HL-60/S4 (cell line): ENCODE data around the gene YEATS2.
"Not testable (repeated sequence)": the region's sequence is repeated elsewhere in the genome, so short reads cannot be mapped to it uniquely, and the experiment has no call there.

Experiments used
- in situ Hi-C: fragments of 300-500 bp; cut with MboI; formaldehyde crosslinking; loops from 2 replicates; pipeline ENCODE4 v1.14.3; 2022; ENCODE audit warnings: low sequenced_read_pairs

Gene YEATS2

DNA sequence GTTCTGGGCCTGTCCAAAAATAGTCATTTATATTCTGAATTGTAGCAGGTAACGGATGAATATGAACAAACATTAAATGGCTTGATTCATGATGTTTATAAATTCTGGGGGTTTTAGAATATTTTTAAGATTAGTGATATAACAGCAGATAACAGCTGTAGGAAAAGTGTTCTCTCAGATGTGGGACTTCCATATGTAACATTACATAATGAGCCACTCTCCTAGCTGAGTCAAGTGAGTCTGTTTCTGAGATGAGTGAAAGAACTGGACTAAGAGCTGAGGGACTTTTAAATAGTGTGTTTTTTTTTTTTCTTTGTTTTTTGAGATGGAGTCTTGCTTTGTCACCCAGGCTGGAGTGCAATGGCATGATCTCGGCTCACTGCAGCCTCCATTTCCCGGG lies 13.9 kb downstream of the YEATS2 start:
- in situ Hi-C loops: no loop called here

GRCh38 chr3:183714622-183715021 lies 17.0 kb downstream of the YEATS2 start:
- in situ Hi-C loops: no loop called here

DNA sequence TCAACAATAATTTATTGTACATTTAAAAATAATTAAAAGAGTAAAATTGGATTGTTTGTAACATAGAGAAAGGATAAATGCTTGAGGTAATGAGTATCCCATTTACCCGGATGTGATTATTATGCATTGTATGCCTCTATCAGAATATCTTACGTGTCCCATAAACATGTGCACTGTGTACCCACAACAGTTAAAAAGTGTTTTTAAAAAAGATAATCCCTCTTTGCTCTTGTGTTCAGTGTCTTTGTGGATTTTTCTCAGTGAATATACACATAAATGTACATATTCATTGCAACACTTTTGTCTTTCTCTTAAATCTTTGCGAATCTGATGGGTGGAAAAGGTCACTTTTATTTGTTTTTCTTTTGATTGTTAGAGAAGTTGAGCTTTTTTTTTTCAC lies 20.4 kb downstream of the YEATS2 start:
- in situ Hi-C loops: no loop called here

- in situ Hi-C loops: no loop called here
Measured at GRCh38 chr3:183725387-183725786, 27.8 kb downstream of the YEATS2 start.

DNA sequence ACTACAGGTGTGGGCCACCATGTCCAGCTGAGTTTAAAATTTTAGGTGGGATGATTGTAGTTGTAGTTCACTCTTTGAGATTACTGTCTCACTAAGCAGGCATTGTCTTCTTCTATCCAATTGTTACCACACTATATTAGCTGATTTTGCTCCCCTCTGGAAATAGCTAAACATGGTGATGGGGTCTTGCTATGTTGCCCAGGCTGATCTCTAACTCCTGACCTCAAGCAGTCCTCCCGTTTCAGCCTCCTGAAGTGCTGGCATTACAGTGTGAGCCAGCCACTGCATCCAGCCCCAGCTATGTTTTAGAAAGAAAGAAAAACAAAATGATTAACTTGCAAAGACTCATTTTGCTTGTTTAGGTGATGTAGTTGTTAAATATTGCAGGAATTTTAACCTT lies 30.6 kb downstream of the YEATS2 start:
- in situ Hi-C loops: no loop called here

GRCh38 chr3:183730361-183730760 lies 32.8 kb downstream of the YEATS2 start:
- in situ Hi-C loops: no loop called here

DNA sequence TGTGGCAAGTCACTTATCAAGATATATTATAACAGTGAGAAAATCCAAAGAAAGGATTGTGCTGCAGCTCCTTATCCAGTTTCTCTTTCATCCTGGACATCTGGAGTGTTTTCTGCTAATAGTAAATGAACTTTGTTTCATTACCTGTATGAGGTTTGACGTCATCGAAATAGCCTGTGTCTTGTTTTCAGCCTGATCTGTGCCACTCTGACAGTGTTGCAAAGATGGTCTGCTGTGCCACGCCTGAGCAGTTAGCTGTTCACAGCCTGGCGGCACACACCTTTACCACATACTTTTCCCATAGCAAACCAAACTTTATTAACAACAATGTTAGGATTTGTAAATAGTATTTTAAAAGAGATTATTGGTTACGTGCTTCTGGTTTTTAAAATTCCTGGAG lies 34.0 kb downstream of the YEATS2 start:
- in situ Hi-C loops: no loop called here

DNA sequence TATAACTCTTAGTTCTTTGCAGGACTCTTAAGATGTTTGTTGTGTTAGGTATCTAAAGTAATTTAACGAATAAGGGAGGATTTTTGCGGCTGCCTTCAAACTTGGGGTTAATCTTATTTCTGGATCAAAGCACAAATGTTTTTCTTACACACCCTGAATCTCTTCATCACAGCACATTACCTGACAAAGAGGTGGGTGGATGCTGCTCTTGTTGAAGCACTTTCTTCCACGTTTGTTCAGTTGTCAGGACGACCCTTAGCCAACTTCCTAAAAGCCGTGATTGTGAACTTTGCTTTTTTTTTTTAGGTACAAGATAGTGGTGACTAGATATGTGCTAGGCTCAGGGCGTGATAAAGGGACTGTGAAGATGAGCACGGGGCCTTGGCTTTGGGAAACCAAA lies 36.0 kb downstream of the YEATS2 start:
- in situ Hi-C loops: no loop called here

DNA sequence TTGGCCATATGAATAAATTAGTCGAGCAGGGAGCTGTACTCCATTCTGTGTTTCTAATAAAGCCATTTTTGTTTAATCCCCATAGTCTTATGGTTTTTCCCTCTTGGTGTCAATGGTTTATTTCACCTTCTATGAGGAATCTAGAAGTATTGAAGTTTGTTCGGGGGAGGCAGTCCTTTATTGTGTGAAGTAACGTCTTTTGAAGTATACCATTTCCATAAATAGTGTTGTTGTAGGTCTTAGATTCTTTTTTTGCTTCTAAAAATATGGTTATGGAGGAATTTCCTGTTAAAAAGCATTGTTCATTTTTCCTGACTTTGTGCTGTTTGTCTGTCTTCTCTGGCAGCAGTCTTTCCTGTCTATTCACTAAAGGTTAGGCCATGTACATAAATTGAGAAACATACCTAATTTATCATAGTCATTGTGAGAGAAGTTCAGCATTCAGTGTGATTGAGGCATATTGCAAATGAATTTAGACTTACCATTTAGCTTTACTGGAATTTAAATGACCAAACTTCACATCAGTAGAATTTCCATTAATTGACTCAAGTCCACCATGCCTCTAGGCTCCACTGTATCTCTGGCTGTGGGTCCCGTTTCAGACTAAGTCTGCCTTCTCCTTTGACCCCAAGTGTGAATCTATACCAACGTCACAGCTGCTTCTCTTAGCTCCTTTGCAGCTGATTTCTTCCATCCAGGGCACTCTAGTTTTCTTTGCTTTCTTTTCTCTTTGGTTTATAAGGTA lies 37.3 kb downstream of the YEATS2 start:
- in situ Hi-C loops: no loop called here

- in situ Hi-C loops: no loop called here
Measured at GRCh38 chr3:183737116-183737515, 39.5 kb downstream of the YEATS2 start.

DNA sequence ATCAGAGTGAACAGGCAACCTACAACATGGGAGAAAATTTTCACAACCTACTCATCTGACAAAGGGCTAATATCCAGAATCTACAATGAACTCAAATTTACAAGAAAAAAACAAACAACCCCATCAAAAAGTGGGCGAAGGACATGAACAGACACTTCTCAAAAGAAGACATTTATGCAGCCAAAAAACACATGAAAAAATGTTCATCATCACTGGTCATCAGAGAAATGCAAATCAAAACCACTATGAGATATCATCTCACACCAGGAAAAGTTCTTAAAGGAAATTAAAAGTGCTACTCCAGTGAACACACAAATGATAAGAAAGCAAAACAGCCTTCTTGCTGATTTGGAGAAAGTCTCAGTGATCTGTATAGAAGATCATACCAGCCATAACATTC lies 42.6 kb downstream of the YEATS2 start:
- in situ Hi-C loops: not testable (repeated sequence)

DNA sequence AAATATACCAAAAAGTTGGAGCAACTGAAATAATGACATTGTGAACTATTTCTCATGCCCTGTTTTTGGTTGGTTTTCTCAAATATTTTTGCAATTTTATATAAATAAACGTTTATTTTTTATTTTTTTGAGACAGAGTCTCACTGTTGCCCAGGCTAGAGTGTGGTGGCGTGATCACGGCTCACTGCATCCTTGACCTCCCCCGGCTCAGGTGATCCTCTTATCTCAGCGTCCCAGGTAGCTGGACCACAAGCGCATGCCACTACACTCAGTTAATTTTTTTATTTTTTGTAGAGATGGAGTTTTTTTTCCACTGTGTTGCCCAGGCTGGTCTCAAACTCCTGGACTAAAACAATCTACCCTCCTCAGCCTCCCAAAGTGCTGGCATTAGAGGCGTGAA lies 45.6 kb downstream of the YEATS2 start:
- in situ Hi-C loops: no loop called here

- in situ Hi-C loops: no loop called here
Measured at GRCh38 chr3:183745300-183746098, 47.9 kb downstream of the YEATS2 start.

GRCh38 chr3:183754052-183754451 lies 56.5 kb downstream of the YEATS2 start:
- in situ Hi-C loops: no loop called here

- in situ Hi-C loops: no loop called here
Measured at GRCh38 chr3:183762304-183762703, 64.7 kb downstream of the YEATS2 start.

GRCh38 chr3:183764847-183765731 lies 67.5 kb downstream of the YEATS2 start:
- in situ Hi-C loops: loop anchor here (5.0 kb wide), 1 partner anchor 298 kb away; no protein-coding TSS in a partner anchor

- in situ Hi-C loops: loop anchor here (5.0 kb wide), 1 partner anchor 299 kb away; no protein-coding TSS in a partner anchor
Measured at GRCh38 chr3:183766107-183766506, 68.5 kb downstream of the YEATS2 start.

DNA sequence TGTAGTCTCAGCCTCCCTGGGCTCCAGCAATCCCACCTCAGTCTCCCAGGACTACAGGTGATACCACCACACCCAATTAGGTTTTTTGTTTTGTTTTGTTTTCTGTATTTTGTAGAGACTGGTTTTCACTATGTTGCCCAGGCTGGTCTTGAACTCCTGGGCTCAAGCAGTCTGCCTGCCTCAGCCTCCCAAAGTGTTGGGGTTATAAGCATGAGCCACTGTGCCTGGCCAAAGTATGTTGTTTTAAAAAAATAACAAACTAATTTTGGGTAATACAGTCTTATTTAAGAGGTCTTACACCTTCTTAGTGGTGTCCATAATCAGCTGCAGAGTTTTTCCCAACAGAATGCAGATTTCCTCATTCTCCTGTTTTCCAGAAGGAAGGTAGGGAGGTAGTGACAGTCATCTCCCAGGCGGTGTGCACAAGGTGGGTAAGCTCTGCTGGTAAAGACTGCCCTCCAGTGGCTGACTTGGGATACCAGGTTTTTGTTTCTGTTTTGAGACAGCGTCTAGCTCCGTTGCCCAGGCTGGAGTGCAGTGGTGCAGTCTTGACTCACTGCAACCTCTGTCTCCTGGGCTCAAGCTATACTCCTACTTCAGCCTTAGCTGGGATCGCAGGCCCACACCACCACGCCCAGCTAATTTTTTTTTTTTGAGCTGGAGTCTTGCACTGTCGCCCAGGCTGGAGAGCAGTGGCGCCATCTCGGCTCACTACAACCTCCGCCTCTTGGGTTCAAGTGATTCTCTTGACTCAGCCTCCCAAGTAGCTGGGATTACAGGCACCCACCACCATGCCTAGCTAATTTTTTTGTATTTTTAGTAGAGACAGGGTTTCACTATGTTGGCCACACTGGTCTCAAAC lies 69.4 kb downstream of the YEATS2 start:
- in situ Hi-C loops: loop anchor here (5.0 kb wide), 1 partner anchor 300 kb away; no protein-coding TSS in a partner anchor

- in situ Hi-C loops: loop anchor here (5.0 kb wide), 1 partner anchor 301 kb away; no protein-coding TSS in a partner anchor
Measured at GRCh38 chr3:183768114-183768513, 70.5 kb downstream of the YEATS2 start.

DNA sequence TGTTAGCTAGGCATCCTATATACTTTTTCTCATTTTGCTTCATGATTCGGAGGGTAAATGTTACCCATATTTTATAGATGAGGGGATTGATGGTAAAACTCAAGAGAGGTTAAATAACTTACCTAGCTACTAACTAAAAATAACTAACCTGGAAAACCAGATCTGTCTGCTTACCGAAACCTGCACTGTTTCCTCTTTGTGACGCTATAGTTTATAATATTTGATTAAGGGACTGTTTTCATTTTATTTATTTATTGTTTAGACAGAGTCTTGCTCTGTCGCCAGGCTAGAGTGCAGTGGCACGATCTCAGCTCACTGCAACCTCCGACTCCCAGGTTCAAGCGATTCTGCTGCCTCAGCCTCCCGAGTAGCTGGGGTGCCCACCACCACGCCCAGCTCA lies 71.9 kb downstream of the YEATS2 start:
- in situ Hi-C loops: loop anchor here (5.0 kb wide), 1 partner anchor 302 kb away; no protein-coding TSS in a partner anchor
